CD4-positive, alpha-beta T cell treated with Interleukin-15 for 1 hour (primary cell): ENCODE measurements around the gene PLOD2.

Experiments
- DNase-seq: peaks from one replicate; pipeline ENCODE4 v3.0.0-alpha.2; 2020

The PLOD2 gene

GRCh38 chr3:146092230-146092629 lies 68.8 kb downstream of the PLOD2 start:
- no peak for DNase-seq

- DNase-seq = no peak
Measured at GRCh38 chr3:146091397-146091796, 69.6 kb downstream of the PLOD2 start.

GRCh38 chr3:146090521-146090920 lies 70.5 kb downstream of the PLOD2 start:
- no peak for DNase-seq

GRCh38 chr3:146088840-146089239 lies 72.1 kb downstream of the PLOD2 start:
- DNase-seq = no peak

- DNase-seq = no peak
Measured at GRCh38 chr3:146087116-146087515, 73.9 kb downstream of the PLOD2 start.

GRCh38 chr3:146086211-146086610 lies 74.8 kb downstream of the PLOD2 start:
- DNase-seq = no peak

- no peak for DNase-seq
Measured at GRCh38 chr3:146085678-146086077, 75.3 kb downstream of the PLOD2 start.

- DNase-seq = no peak
Measured at GRCh38 chr3:146080578-146080977, 80.4 kb downstream of the PLOD2 start.

- no peak for DNase-seq
Measured at GRCh38 chr3:146078031-146078430, 83.0 kb downstream of the PLOD2 start.

- DNase-seq = no peak
Measured at GRCh38 chr3:146077181-146077580, 83.8 kb downstream of the PLOD2 start.

GRCh38 chr3:146072824-146073223 lies 88.2 kb downstream of the PLOD2 start:
- DNase-seq = no peak

GRCh38 chr3:146072061-146072460 lies 88.9 kb downstream of the PLOD2 start:
- DNase-seq = no peak

GRCh38 chr3:146071632-146072031 lies 89.4 kb downstream of the PLOD2 start:
- DNase-seq = no peak

- DNase-seq = no peak
Measured at GRCh38 chr3:146067048-146067447, 93.9 kb downstream of the PLOD2 start.

GRCh38 chr3:146065573-146066006 lies 95.4 kb downstream of the PLOD2 start:
- no peak for DNase-seq

GRCh38 chr3:146058241-146058640 lies 102.7 kb downstream of the PLOD2 start:
- no peak for DNase-seq

GRCh38 chr3:146052791-146053310 lies 108.1 kb downstream of the PLOD2 start:
- no peak for DNase-seq

GRCh38 chr3:146052056-146052790 lies 108.8 kb downstream of the PLOD2 start:
- no peak for DNase-seq

GRCh38 chr3:146050691-146051090 lies 110.3 kb downstream of the PLOD2 start:
- no peak for DNase-seq

GRCh38 chr3:146047485-146047884 lies 113.5 kb downstream of the PLOD2 start:
- DNase-seq = no peak

GRCh38 chr3:146044046-146044445 lies 116.9 kb downstream of the PLOD2 start:
- DNase-seq = no peak

GRCh38 chr3:146040630-146041029 lies 120.4 kb downstream of the PLOD2 start:
- no peak for DNase-seq

GRCh38 chr3:146037697-146038096 lies 123.3 kb downstream of the PLOD2 start:
- DNase-seq = no peak

- DNase-seq = no peak
Measured at GRCh38 chr3:146036281-146036680, 124.7 kb downstream of the PLOD2 start.

GRCh38 chr3:146035366-146035765 lies 125.6 kb downstream of the PLOD2 start:
- no peak for DNase-seq
